NCI-H1092 (cell line): ENCODE measurements around the gene LTA4H.

ENCODE experiments used
- DNase-seq: peaks from one replicate; lab custom pipeline; 2025; lab: John Stamatoyannopoulos, UW

LTA4H gene

GRCh38 chr12:96057986-96058553 lies 22.7 kb upstream of the LTA4H start:
- no peak for DNase-seq

GRCh38 chr12:96056646-96057455 lies 21.5 kb upstream of the LTA4H start:
- DNase-seq: no peak

GRCh38 chr12:96054244-96054610 lies 18.8 kb upstream of the LTA4H start:
- no peak for DNase-seq

- no peak for DNase-seq
Observed at GRCh38 chr12:96053476-96054243, 18.3 kb upstream of the LTA4H start.

- DNase-seq: no peak
Observed at GRCh38 chr12:96051756-96052485, 16.5 kb upstream of the LTA4H start.

GRCh38 chr12:96050139-96050538 lies 14.8 kb upstream of the LTA4H start:
- DNase-seq: no peak

GRCh38 chr12:96049101-96049500 lies 13.7 kb upstream of the LTA4H start:
- DNase-seq: no peak

- DNase-seq: no peak
Observed at GRCh38 chr12:96048393-96048969, 13.1 kb upstream of the LTA4H start.

- no peak for DNase-seq
Observed at GRCh38 chr12:96047229-96048211, 12.1 kb upstream of the LTA4H start.

- no peak for DNase-seq
Observed at GRCh38 chr12:96046543-96047228, 11.3 kb upstream of the LTA4H start.

GRCh38 chr12:96045566-96045965 lies 10.2 kb upstream of the LTA4H start:
- DNase-seq: no peak

- DNase-seq: no peak
Observed at GRCh38 chr12:96044943-96045290, 9.5 kb upstream of the LTA4H start.

GRCh38 chr12:96044017-96044942 lies 8.9 kb upstream of the LTA4H start:
- no peak for DNase-seq

- DNase-seq: no peak
Observed at GRCh38 chr12:96041181-96041580, 5.8 kb upstream of the LTA4H start.

GRCh38 chr12:96040305-96041133 lies 5.1 kb upstream of the LTA4H start:
- DNase-seq: no peak

GRCh38 chr12:96039516-96039915 lies 4.1 kb upstream of the LTA4H start:
- DNase-seq: no peak

GRCh38 chr12:96036765-96037455 lies 1.5 kb upstream of the LTA4H start:
- no peak for DNase-seq
